ENCODE results near the gene SPACA5. TPM values are rescaled to one million over a fixed set of nuclear protein-coding genes. Genes with fewer than 3 reads are reported as not detected.

The SPACA5 gene
- total and polyA plus RNA-seq, 2 of the 13 experiments (the other 11 are each of a cell fraction or from before 2014, with no cell fraction given) = not detected

DNA sequence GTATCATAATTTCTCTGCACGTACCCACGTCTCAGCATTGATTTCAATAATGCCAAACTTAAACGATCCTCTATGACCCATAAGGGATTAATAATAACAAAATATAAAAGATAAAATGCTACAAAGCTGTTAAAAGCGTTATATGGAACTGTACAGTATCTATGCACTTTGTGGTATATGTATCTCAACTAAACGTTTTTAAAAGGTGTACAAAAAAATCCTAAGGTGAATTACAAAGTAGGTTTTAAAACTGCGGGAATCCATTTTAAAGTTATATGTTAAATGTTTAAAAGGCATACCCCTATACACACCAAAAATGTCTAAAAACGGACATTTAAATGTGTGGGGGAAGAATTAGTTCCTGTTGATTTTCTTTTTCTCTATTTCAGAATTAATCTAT lies 3.9 kb upstream of the SPACA5 start:
- intact Hi-C loops (cut with micrococcal nuclease; ENCODE audit: unreplicated experiment) = no loop called here
- DNase-seq (ENCODE audit: low spot score) (no peak), FAIRE-seq (no peak), ATAC-seq (no peak)
- ChIA-PET POLR2A (no interaction called here), CTCF (ENCODE audit: low intra/inter-chr PET ratio, low total read pairs) (no interaction called here)
- Histone ChIP-seq H3K4me3 (replicated peaks in 1 of 3; ENCODE audit: insufficient read depth in 1 of 3, low read depth in 2 of 3, low read length in 3 of 3) (peak overlapping the region; percentile 67 to 79 (median 71); a peak in 4 of 6 replicates), H3K79me2 (ENCODE audit: insufficient read depth, low read length) (peaks cover 7% of the 10 kb centered on the region), H2AFZ (ENCODE audit: low read length) (no peak overlapping the region), H3K9ac (ENCODE audit: insufficient read depth, low read depth, low read length) (peak overlapping the region; percentile 77; the same call in 1 of the 2 replicates), H3K4me2 (ENCODE audit: low read depth, low read length) (peak overlapping the region; percentile 63), H4K20me1 (ENCODE audit: insufficient read depth, low read length) (no peaks in the 10 kb centered on the region), H3K27me3 (ENCODE audit: control insufficient read depth in 1 of 2, insufficient read depth in 2 of 2, low read length in 2 of 2) (no peaks in the 10 kb centered on the region; a peak in 1 of 5 replicates), H3K27ac (ENCODE audit: extremely low read length, insufficient read depth, low read length) (no peak overlapping the region), H3K36me3 (replicated peaks in 1 of 2; ENCODE audit: control insufficient read depth in 1 of 2, insufficient read depth in 2 of 2, low read length in 2 of 2) (no peaks in the 10 kb centered on the region), H3K9me3 (ENCODE audit: low read length) (no peaks in the 10 kb centered on the region), H3K4me1 (ENCODE audit: insufficient read depth, low read length) (peaks cover 18% of the 10 kb centered on the region)
- no TSS peak for BruUV-seq (replicated peaks)
- TF ChIP-seq ZNF75D (CRISPR knock-in tag; IDR thresholded peaks at IDR 0.05; ENCODE audit: borderline replicate concordance) = no peak
- TF ChIP-seq BRF2 (CRISPR knock-in tag; IDR thresholded peaks at IDR 0.05) = no peak
- no peak for TF ChIP-seq YEATS2 (CRISPR knock-in tag; IDR thresholded peaks at IDR 0.05; ENCODE audit: borderline replicate concordance)
- no peak for TF ChIP-seq TBX2 (CRISPR knock-in tag; IDR thresholded peaks at IDR 0.05; ENCODE audit: borderline replicate concordance)
- TF ChIP-seq NR1H2 (CRISPR knock-in tag; IDR thresholded peaks at IDR 0.05; ENCODE audit: borderline replicate concordance, low read depth) = no peak
- no peak for TF ChIP-seq ZFAT (CRISPR knock-in tag; conservative IDR thresholded peaks at IDR 0.05)
- TF ChIP-seq SOX6 (IDR thresholded peaks at IDR 0.05) = no peak
- no peak for TF ChIP-seq SOX6 (CRISPR knock-in tag; IDR thresholded peaks at IDR 0.05)
- no peak for TF ChIP-seq BORCS8-MEF2B (CRISPR knock-in tag; IDR thresholded peaks at IDR 0.05)
- no peak for TF ChIP-seq ZNF329 (CRISPR knock-in tag; IDR thresholded peaks at IDR 0.05; ENCODE audit: low read depth)
- 39% methylated on average over 7 of the region's 7 CpGs for WGBS (ENCODE audit: low lambda C conversion rate)
- in situ Hi-C loops (cut with HindIII; ENCODE audit: extremely low pct_ligation_motif_present, low pct_unique_long_range_greater_than_20kb) = no loop called here
